Keratinocyte (primary cell): ENCODE results near the gene PHOX2A. TPM values are rescaled to one million over a fixed set of nuclear protein-coding genes. Genes with fewer than 3 reads are reported as not detected.

Experiments
- DNase-seq: peaks from one replicate; pipeline ENCODE4 v3.0.0-alpha.2; 2011; ENCODE audit warnings: low read depth, missing footprints, low spot score
- FAIRE-seq: peaks from 2 replicates; lab custom pipeline; 2011; peaks lifted over from hg19 to GRCh38; lab: Jason Lieb, UNC
- H2AFZ ChIP-seq: 2 replicates; pipeline ENCODE4 v1.6.0; 2012; ENCODE audit warnings: low read length, control low read depth, inconsistent platforms; ENCODE audit not compliant: control insufficient read depth
- H3K27ac ChIP-seq: 2 replicates; pipeline ENCODE4 v1.5.1; 2011; ENCODE audit warnings: low read length; ENCODE audit not compliant: control insufficient read depth, insufficient read depth
- H3K27me3 ChIP-seq: 3 replicates; pipeline ENCODE4 v1.6.0; 2011; ENCODE audit warnings: low read length; ENCODE audit not compliant: control insufficient read depth, insufficient read depth; ENCODE audit errors: extremely low read depth
- H3K36me3 ChIP-seq, 2 experiments: 2 replicates in 1 of 2; 3 replicates in 1 of 2; pipeline ENCODE4 v1.5.1; 2011; ENCODE audit warnings: low read length in 2 of 2, mild to moderate bottlenecking in 1 of 2; ENCODE audit not compliant: control insufficient read depth in 2 of 2, insufficient read depth in 2 of 2; ENCODE audit errors: extremely low read depth in 1 of 2
- H3K4me1 ChIP-seq: 3 replicates; pipeline ENCODE4 v1.5.1; 2011; ENCODE audit warnings: low read length; ENCODE audit not compliant: control insufficient read depth, insufficient read depth; ENCODE audit errors: extremely low read depth
- H3K4me2 ChIP-seq: 3 replicates; pipeline ENCODE4 v1.6.0; 2011; ENCODE audit warnings: low read depth, low read length; ENCODE audit not compliant: control insufficient read depth, insufficient read depth; ENCODE audit errors: extremely low read depth
- H3K4me3 ChIP-seq, 3 experiments: fragments of 200-600 bp in 1 of 3; sonication (generic) in 1 of 3; 2 replicates in 2 of 3; 3 replicates in 1 of 3; pipeline ENCODE4 v1.5.1; 2011 to 2016; ENCODE audit warnings: low read length in 3 of 3, mild to moderate bottlenecking in 3 of 3, control low read depth in 2 of 3, inconsistent platforms in 1 of 3, low read depth in 1 of 3, mixed read lengths in 1 of 3, mixed run types in 1 of 3, moderate library complexity in 1 of 3; ENCODE audit not compliant: control insufficient read depth in 2 of 3, insufficient read depth in 2 of 3; ENCODE audit errors: extremely low read depth in 1 of 3
- H3K79me2 ChIP-seq: 2 replicates; pipeline ENCODE4 v1.6.0; 2012; ENCODE audit warnings: low read length; ENCODE audit not compliant: control insufficient read depth, insufficient read depth
- H3K9ac ChIP-seq: 3 replicates; pipeline ENCODE4 v1.6.0; 2011; ENCODE audit warnings: low read length; ENCODE audit not compliant: control insufficient read depth, insufficient read depth; ENCODE audit errors: extremely low read depth
- H3K9me1 ChIP-seq: 3 replicates; pipeline ENCODE4 v1.6.0; 2011; ENCODE audit warnings: low read length; ENCODE audit not compliant: control insufficient read depth, insufficient read depth; ENCODE audit errors: extremely low read depth
- H3K9me3 ChIP-seq: 2 replicates; pipeline ENCODE4 v1.5.1; 2012; ENCODE audit warnings: low read depth, low read length; ENCODE audit not compliant: control insufficient read depth
- H4K20me1 ChIP-seq: 3 replicates; pipeline ENCODE4 v1.6.0; 2011; ENCODE audit warnings: low read length; ENCODE audit not compliant: control insufficient read depth, insufficient read depth; ENCODE audit errors: extremely low read depth
- CTCF ChIP-seq, 3 experiments: IDR thresholded peaks in 1 of 3; conservative IDR thresholded peaks in 1 of 3; optimal IDR thresholded peaks in 1 of 3; 2 replicates in 2 of 3; 3 replicates in 1 of 3; pipeline versions ENCODE3 to v1.5.1; 2011; ENCODE audit warnings: low read length in 3 of 3, mild to moderate bottlenecking in 3 of 3, moderate library complexity in 2 of 3, control low read depth in 1 of 3, inconsistent platforms in 1 of 3; ENCODE audit not compliant: insufficient read depth in 2 of 3; ENCODE audit errors: extremely low read depth in 1 of 3
- EZH2 ChIP-seq: IDR thresholded peaks from one replicate; pipeline ENCODE4 v1.6.1; 2012; ENCODE audit warnings: inconsistent platforms, mild to moderate bottlenecking, low read length, moderate library complexity
- dilution Hi-C: fragments of 300-500 bp; cut with MboI; formaldehyde crosslinking; loops from one replicate; pipeline ENCODE4 v1.7.0; 2020; ENCODE audit warnings: low sequenced_read_pairs; ENCODE audit not compliant: extremely low pct_ligation_motif_present
- polyA plus RNA-seq, 5 experiments: library from polyadenylated mRNA; depleted of rRNA in 3 of 5; stranded (reverse) in 3 of 5; stranded (forward) in 1 of 5; unstranded in 1 of 5; fragments of >200 nt; gene quantifications; 1 replicate in 1 of 5; 2 replicates in 3 of 5; 3 replicates in 1 of 5; pipeline versions ENCODE4 v1.2.1 to v1.2.3, GENCODE V29; 2011 to 2012; ENCODE audit warnings: missing spikeins in 2 of 5, low read depth in 1 of 5, low replicate concordance in 1 of 5

Gene PHOX2A
- polyA plus RNA-seq, 1 donor (not counting 4 experiments of a cell fraction or from before 2014, with no cell fraction given): not detected

GRCh38 chr11:72244361-72245262 lies 636 bp upstream of the PHOX2A start:
- no peaks in the 10 kb centered on the region for H3K9me1 ChIP-seq
- FAIRE-seq: no peak
- H4K20me1 ChIP-seq: no peaks in the 10 kb centered on the region
- no peaks in the 10 kb centered on the region for H3K4me1 ChIP-seq
- no peak overlapping the region for H3K4me3 ChIP-seq
- H3K27me3 ChIP-seq: peaks cover 65% of the 10 kb centered on the region
- H3K9me3 ChIP-seq: no peaks in the 10 kb centered on the region
- no peak overlapping the region for H2AFZ ChIP-seq
- TF ChIP-seq CTCF (optimal IDR thresholded peaks at IDR 0.05 in 1 of 3, IDR thresholded peaks at IDR 0.05 in 1 of 3, conservative IDR thresholded peaks at IDR 0.05 in 1 of 3; ENCODE audit: extremely low read depth in 1 of 3, insufficient read depth in 2 of 3, low read length in 3 of 3) (no peak), EZH2 (peak; percentile 99)
- H3K27ac ChIP-seq: no peak overlapping the region
- no peak overlapping the region for H3K4me2 ChIP-seq
- dilution Hi-C loops: no loop called here
- no peaks in the 10 kb centered on the region for H3K79me2 ChIP-seq
- H3K9ac ChIP-seq: no peak overlapping the region
- no peaks in the 10 kb centered on the region for H3K36me3 ChIP-seq
- DNase-seq: no peak

GRCh38 chr11:72243173-72244059 lies 560 bp downstream of the PHOX2A start:
- dilution Hi-C loops: no loop called here
- Histone ChIP-seq H3K27ac (no peak overlapping the region), H2AFZ (no peak overlapping the region), H3K79me2 (no peaks in the 10 kb centered on the region), H3K27me3 (peaks cover 64% of the 10 kb centered on the region), H3K9me1 (no peaks in the 10 kb centered on the region), H4K20me1 (no peaks in the 10 kb centered on the region), H3K4me3 (no peak overlapping the region), H3K9me3 (no peaks in the 10 kb centered on the region), H3K4me1 (peaks cover 4% of the 10 kb centered on the region), H3K4me2 (no peak overlapping the region), H3K9ac (no peak overlapping the region), H3K36me3 (peaks cover under 1 to 3% of the 10 kb centered on the region in 2 experiments)
- no peak for DNase-seq
- TF ChIP-seq EZH2 (peak; percentile 57), CTCF (optimal IDR thresholded peaks at IDR 0.05 in 1 of 3, IDR thresholded peaks at IDR 0.05 in 1 of 3, conservative IDR thresholded peaks at IDR 0.05 in 1 of 3; ENCODE audit: extremely low read depth in 1 of 3, insufficient read depth in 2 of 3, low read length in 3 of 3) (no peak)
- no peak for FAIRE-seq
